ENCODE results near the gene CAMSAP2.

GRCh38 chr1:200731654-200732332 lies 6.9 kb upstream of the CAMSAP2 start:
- TF ChIP-seq CTCF (IDR thresholded peaks at IDR 0.05) (no peak), EP300 (IDR thresholded peaks at IDR 0.05) (no peak)
